ENCODE data around the gene PHETA1.
"Not testable (repeated sequence)": the region's sequence is repeated elsewhere in the genome, so short reads cannot be mapped to it uniquely, and the experiment has no call there.

PHETA1 gene

GRCh38 chr12:111355201-111355925, 13.5 kb downstream of the PHETA1 start:
- DNase-seq = no peak
- in situ Hi-C loops (cut with HindIII; ENCODE audit: low pct_ligation_motif_present, low pct_unique_long_range_greater_than_20kb, low sequenced_read_pairs) = no loop called here

- in situ Hi-C loops (cut with HindIII; ENCODE audit: low pct_ligation_motif_present, low pct_unique_long_range_greater_than_20kb, low sequenced_read_pairs) = no loop called here
- DNase-seq = no peak
These were observed 14.4 kb downstream of the PHETA1 start for GRCh38 chr12:111354511-111354910.

GRCh38 chr12:111353603-111354295, 15.1 kb downstream of the PHETA1 start:
- no peak for DNase-seq
- in situ Hi-C loops (cut with HindIII; ENCODE audit: low pct_ligation_motif_present, low pct_unique_long_range_greater_than_20kb, low sequenced_read_pairs) = no loop called here

GRCh38 chr12:111353026-111353425, 15.9 kb downstream of the PHETA1 start:
- in situ Hi-C loops (cut with HindIII; ENCODE audit: low pct_ligation_motif_present, low pct_unique_long_range_greater_than_20kb, low sequenced_read_pairs) = no loop called here
- no peak for DNase-seq

GRCh38 chr12:111352296-111352993, 16.4 kb downstream of the PHETA1 start:
- in situ Hi-C loops (cut with HindIII; ENCODE audit: low pct_ligation_motif_present, low pct_unique_long_range_greater_than_20kb, low sequenced_read_pairs) = no loop called here
- DNase-seq = no peak

DNA sequence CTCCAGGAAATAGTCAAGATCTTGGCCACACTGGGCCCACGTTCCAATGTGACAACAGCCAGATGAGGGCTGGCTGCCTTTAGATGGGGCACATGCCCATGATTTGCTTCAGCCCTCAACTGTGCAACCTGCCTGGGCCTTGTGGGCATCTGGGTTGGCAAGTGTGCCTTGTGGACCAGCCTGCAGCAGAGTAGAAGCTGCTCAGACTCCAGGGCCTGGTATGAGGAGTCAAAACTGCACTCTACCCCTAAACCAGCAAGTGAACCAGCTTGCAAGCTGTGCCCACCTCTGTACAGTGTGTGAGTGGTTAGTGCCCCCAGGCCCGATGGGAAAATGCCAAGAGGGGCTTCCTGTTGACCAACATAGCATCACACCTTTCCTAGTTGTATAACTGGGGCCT, 17.9 kb downstream of the PHETA1 start:
- no peak for DNase-seq
- in situ Hi-C loops (cut with HindIII; ENCODE audit: low pct_ligation_motif_present, low pct_unique_long_range_greater_than_20kb, low sequenced_read_pairs) = no loop called here

GRCh38 chr12:111349748-111350520, 19.0 kb downstream of the PHETA1 start:
- in situ Hi-C loops (cut with HindIII; ENCODE audit: low pct_ligation_motif_present, low pct_unique_long_range_greater_than_20kb, low sequenced_read_pairs) = no loop called here
- no peak for DNase-seq

DNA sequence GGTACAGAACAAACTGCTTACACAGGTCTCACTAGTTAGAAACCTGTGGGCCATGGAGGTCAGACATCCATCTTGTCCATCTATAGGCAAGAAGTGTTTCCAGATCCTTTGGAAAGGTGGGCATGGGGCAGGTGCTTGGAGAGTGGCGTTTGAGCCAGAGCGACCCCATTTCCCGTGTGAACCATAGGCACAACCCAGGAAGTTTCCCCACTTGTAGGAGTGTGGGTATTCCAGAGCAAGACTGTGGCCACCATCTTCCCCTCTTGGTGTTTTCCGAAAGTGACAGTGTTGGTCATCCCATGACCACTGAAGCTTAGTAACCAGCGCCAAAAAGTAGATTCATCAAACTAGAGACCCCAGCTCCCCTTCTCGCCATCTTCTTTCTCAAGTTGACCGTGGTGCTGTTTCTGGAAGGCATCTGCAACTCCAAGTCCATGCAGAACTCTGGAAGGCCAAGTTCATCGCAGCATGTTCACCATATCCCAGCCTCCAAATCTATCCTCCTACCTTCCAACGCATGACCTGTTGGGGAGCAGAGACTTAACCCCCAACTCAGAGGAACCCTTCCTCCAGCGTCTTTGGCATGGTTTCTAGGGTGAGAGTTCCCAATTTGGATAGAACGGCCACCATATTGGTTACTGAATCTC, 19.7 kb downstream of the PHETA1 start:
- no peak for DNase-seq
- in situ Hi-C loops (cut with HindIII; ENCODE audit: low pct_ligation_motif_present, low pct_unique_long_range_greater_than_20kb, low sequenced_read_pairs) = no loop called here

DNA sequence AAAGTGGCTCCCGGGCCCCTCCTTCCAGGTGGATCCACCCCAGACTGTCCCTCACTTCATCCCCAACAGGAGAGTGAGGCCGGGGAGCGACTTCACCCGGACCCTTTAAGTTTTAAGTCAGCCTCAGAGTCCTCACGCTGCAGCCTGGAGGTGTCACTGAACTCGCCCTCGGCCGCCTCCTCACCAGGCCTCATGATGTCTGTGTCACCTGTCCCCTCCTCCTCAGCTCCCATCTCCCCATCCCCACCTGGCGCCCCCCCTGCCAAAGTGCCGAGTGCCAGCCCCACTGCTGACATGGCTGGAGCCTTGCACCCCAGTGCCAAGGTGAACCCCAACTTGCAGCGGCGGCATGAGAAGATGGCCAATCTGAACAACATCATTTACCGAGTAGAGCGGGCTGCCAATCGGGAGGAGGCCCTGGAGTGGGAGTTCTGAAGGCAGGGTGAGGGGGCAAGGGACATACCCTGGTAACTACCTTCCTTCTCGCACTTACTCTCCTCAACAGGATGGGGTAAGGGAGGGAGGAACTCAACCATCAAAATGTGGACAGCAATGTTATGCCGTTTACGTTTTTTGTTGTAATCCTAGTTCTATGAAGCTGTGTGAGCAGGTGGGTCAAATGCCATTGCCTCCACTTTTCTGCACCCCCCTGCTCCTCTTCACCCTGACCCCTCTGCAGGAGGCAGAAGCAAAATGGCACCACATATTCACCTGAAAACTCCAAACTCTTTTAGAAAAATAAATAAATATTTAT, 20.8 kb downstream of the PHETA1 start:
- in situ Hi-C loops (cut with HindIII; ENCODE audit: low pct_ligation_motif_present, low pct_unique_long_range_greater_than_20kb, low sequenced_read_pairs) = no loop called here
- DNase-seq = no peak

DNA sequence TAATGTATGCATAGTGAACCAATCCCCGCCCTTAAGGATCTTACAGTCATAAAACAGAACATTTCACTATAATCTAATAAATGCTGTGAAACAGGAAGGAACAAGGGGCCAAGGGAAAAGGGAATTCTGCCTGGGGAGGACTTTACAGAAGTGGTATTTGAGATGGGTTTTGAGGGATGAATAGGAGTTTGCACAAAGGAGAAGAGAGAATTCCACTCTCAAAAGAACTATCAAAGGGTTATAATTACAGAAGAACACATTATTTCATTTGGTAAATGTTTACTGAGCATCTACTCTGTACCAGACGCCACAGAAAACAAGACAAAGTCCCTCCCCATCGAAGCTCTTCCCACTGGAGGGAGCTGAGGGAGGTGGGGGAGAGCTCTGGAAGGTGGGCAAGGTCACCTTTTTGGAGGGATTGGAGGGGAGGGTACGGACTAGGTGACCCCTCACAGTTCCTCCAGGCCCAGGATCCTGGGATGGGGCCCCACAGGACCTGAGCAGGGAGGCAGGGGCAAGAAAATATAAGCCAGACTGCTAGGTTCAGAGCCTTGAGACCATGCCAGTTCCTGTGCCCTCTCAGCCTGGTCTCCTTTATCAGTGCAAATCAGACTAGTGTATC, 24.5 kb downstream of the PHETA1 start:
- in situ Hi-C loops (cut with HindIII; ENCODE audit: low pct_ligation_motif_present, low pct_unique_long_range_greater_than_20kb, low sequenced_read_pairs) = no loop called here

GRCh38 chr12:111343181-111343580, 25.7 kb downstream of the PHETA1 start:
- in situ Hi-C loops (cut with HindIII; ENCODE audit: low pct_ligation_motif_present, low pct_unique_long_range_greater_than_20kb, low sequenced_read_pairs) = no loop called here
- no peak for DNase-seq

More for the DNA sequence above, 24.5 kb downstream of the PHETA1 start:
- no peak for DNase-seq

DNA sequence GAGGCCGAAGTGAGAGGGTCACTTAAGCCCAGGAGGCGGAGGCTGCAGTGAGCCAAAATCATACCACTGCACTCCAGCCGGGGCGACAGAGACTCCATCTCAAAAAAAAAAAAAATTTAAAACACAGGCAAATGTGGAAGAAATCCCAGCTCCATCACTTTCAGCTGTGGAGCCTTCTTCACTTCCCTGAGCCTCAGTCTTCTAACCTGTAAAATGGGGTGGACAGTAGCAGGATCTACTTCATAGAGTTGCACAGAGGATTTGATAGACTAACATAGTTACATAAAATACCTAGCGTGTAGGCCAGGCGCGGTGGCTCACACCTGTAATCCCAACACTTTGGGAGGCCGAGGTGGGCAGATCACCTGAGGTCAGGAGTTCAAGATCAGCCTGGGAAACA, 26.5 kb downstream of the PHETA1 start:
- in situ Hi-C loops (cut with HindIII; ENCODE audit: low pct_ligation_motif_present, low pct_unique_long_range_greater_than_20kb, low sequenced_read_pairs) = no loop called here
- DNase-seq = no peak

DNA sequence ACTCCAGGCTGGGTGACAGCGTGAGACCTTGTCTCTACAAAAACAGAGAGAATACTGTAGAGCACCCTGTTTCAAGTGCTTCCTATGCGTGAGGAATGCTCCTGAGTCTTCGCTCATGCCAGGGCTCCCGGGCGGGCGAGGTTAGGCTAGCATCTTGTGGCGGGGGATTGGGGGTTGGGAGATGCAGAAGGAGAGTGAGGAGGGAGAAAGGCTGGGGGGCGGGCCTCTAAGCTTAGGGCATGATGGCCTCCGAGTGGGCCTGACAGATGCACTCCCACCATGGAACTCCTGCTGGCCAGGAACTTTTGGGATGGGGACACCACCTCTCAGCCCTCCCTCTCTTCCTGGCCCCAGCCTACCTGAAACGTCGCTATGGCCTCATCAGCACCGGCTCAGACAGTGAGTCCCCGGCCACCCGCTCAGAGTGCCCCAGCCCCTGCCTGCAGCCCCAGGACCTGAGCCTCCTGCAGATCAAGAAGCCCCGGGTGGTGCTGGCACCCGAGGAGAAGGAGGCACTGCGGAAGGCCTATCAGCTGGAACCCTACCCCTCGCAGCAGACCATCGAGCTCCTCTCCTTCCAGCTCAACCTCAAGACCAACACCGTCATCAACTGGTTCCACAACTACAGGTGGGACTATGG, 27.3 kb downstream of the PHETA1 start:
- DNase-seq = no peak
- in situ Hi-C loops (cut with HindIII; ENCODE audit: low pct_ligation_motif_present, low pct_unique_long_range_greater_than_20kb, low sequenced_read_pairs) = no loop called here

DNA sequence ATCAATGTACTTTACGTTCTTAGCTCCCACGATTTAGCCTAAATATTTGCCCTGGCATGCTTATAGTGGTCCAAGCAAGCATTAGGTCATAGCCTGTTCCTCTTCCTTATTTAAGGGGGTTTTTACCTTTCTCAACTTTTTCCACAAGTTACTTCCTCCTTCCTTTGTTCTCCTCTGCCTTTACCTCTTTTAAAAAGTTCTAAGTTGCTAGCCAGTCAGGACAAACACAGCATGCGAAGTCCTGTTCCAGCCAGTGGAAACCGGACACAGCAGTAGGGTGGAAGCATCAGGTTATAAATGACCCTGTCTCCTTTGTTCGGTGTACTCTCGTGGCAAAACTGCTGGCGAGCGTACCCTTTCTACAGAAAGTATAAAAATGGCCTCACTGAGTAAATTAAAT, 28.2 kb downstream of the PHETA1 start:
- in situ Hi-C loops (cut with HindIII; ENCODE audit: low pct_ligation_motif_present, low pct_unique_long_range_greater_than_20kb, low sequenced_read_pairs); DNase-seq: not testable (repeated sequence)

GRCh38 chr12:111340231-111340630, 28.7 kb downstream of the PHETA1 start:
- no peak for DNase-seq
- in situ Hi-C loops (cut with HindIII; ENCODE audit: low pct_ligation_motif_present, low pct_unique_long_range_greater_than_20kb, low sequenced_read_pairs) = no loop called here

GRCh38 chr12:111339321-111339938, 29.5 kb downstream of the PHETA1 start:
- DNase-seq = no peak
- in situ Hi-C loops (cut with HindIII; ENCODE audit: low pct_ligation_motif_present, low pct_unique_long_range_greater_than_20kb, low sequenced_read_pairs) = no loop called here

DNA sequence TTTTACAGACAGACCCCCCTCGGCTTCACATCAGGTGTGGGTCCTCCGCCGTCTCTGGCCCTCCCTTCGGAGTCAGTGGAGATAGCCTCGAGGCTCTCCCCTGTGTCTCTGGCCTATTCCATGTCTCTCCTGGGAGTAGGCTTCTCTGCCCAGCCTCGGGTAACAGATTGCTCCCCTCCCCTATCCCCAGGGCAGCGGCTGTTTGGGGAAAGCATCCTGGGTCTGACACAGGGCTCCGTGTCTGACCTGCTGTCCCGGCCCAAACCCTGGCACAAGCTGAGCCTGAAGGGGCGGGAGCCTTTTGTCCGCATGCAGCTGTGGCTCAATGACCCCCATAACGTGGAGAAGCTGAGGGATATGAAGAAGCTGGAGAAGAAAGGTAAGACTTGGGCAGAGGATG, 30.8 kb downstream of the PHETA1 start:
- in situ Hi-C loops (cut with HindIII; ENCODE audit: low pct_ligation_motif_present, low pct_unique_long_range_greater_than_20kb, low sequenced_read_pairs) = no loop called here
- no peak for DNase-seq

Measured in ACHN (cell line).